GM12873 (cell line): ENCODE measurements around the gene ZSCAN9.

Experiments used
- CTCF ChIP-seq: IDR thresholded peaks from 2 replicates; pipeline ENCODE4 v1.5.1; 2012; ENCODE audit warnings: low read depth, mild to moderate bottlenecking, moderate library complexity, low read length, control low read depth; ENCODE audit not compliant: insufficient read depth; ENCODE audit errors: missing control alignments

ZSCAN9 gene

GRCh38 chr6:28212510-28213212, 12.4 kb upstream of the ZSCAN9 start:
- peak; percentile 29 for TF ChIP-seq CTCF

GRCh38 chr6:28213213-28213523, 11.9 kb upstream of the ZSCAN9 start:
- TF ChIP-seq CTCF = no peak

GRCh38 chr6:28215425-28215824, 9.7 kb upstream of the ZSCAN9 start:
- no peak for TF ChIP-seq CTCF

GRCh38 chr6:28217890-28218289, 7.2 kb upstream of the ZSCAN9 start:
- TF ChIP-seq CTCF = no peak

GRCh38 chr6:28218312-28219248, 6.5 kb upstream of the ZSCAN9 start:
- no peak for TF ChIP-seq CTCF

- no peak for TF ChIP-seq CTCF
Observed at GRCh38 chr6:28220257-28221133, 4.6 kb upstream of the ZSCAN9 start.
